ENCODE measurements around the gene SND1.

The SND1 gene

DNA sequence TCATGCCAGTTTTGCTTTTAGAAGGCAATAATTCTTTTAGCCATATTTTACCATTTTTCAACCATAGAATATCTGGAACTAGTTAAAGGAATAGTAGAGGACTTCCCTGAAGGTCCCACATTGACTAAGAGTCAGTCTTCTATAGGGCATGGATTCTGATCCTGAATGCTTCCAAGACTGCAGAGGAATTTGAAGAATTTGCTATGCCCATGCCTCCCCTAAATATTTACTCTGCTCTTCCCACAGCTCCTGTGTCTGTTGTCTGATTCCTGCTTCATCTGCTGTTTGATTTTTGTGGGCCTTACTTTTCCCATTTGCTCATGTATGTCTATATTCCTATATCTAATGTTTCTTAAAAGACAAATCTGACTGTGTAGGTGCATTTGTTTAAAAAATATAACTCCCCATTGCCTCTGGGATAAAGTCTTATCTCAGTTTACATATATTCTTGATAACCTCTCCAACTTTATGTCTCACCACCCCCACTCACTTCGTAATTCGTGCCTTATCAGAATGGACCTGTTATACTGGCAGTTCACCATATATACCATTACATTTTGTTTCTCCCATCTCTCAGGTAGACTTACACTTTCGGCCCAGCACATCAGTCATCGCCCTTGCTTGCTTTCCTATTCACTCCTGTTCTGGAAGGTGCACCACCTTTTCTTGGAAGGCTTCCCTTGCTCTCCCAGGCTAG is 345.4 kb downstream of the SND1 start:
- H3K4me3 ChIP-seq (ENCODE audit: low read depth in 1 of 5, low read length in 5 of 5) = no peak overlapping the region
- H3K36me3 ChIP-seq (ENCODE audit: control insufficient read depth in 5 of 5, insufficient read depth in 5 of 5, low read length in 5 of 5) = peaks cover 0 to 8% (median 3%) of the 10 kb centered on the region in 5 donors
- H3K9me3 ChIP-seq (ENCODE audit: control insufficient read depth in 5 of 5, low read length in 5 of 5) = no peaks in the 10 kb centered on the region
- peaks cover 4 to 71% (median 52%) of the 10 kb centered on the region in 5 donors for H3K4me1 ChIP-seq (ENCODE audit: control insufficient read depth in 5 of 5, insufficient read depth in 5 of 5, low read length in 5 of 5)
- peak overlapping the region; percentile 79 for H3K27ac ChIP-seq (ENCODE audit: low read depth, low read length)
- H3K27me3 ChIP-seq (ENCODE audit: control insufficient read depth in 5 of 5, insufficient read depth in 4 of 5, low read length in 5 of 5) = no peaks in the 10 kb centered on the region
- H3K9ac ChIP-seq (ENCODE audit: low read length in 5 of 5) = peak overlapping the region in 1 of 5 donors; percentile 71

DNA sequence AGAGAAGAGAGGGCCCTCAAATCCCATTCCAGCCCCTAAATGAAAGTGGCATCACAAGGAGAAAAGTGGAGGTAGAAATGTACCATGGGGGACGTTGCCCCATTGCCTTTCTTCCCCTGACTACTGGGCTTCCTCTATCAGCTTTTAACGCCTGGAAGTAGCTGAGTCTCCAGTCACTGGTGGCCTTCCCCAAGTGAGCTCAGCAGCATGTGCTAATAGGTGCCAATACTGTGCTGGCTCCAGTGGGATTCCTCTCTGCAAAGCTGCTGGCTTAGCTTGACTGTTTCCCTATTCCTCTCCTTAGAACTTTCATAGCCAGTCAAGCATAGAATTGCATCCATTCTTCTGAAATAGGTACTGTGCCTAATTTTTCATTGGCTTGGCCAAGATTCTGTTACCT is 346.7 kb downstream of the SND1 start:
- peaks cover 0 to 2% (median 0%) of the 10 kb centered on the region in 5 donors for H3K36me3 ChIP-seq (ENCODE audit: control insufficient read depth in 5 of 5, insufficient read depth in 5 of 5, low read length in 5 of 5)
- no peaks in the 10 kb centered on the region for H3K9me3 ChIP-seq (ENCODE audit: control insufficient read depth in 5 of 5, low read length in 5 of 5)
- H3K27me3 ChIP-seq (ENCODE audit: control insufficient read depth in 5 of 5, insufficient read depth in 4 of 5, low read length in 5 of 5) = no peaks in the 10 kb centered on the region
- peaks cover 4 to 84% (median 65%) of the 10 kb centered on the region in 5 donors for H3K4me1 ChIP-seq (ENCODE audit: control insufficient read depth in 5 of 5, insufficient read depth in 5 of 5, low read length in 5 of 5)
- no peak overlapping the region for H3K4me3 ChIP-seq (ENCODE audit: low read depth in 1 of 5, low read length in 5 of 5)
- no peak overlapping the region for H3K9ac ChIP-seq (ENCODE audit: low read length in 5 of 5)
- no peak overlapping the region for H3K27ac ChIP-seq (ENCODE audit: low read depth, low read length)

DNA sequence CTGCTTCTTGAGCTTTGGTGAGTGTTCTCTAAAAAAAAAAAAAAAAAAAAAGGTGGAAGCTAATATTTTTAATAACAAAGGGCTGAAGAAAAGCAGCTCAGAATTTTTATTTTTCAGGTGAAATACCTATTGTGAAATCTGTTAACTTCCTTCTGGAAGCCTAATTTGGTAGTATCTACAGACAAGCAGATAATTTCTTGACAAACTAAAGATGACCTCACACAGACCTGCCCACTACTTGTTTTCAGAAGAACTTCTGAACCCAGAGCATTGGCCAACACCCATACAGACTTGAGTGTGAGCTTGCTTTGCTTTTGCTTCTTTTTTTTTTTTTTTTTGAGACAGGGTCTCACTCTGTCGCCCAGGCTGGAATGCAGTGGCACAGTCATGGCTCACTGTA is 348.1 kb downstream of the SND1 start:
- Histone ChIP-seq H3K27me3 (ENCODE audit: control insufficient read depth in 5 of 5, insufficient read depth in 4 of 5, low read length in 5 of 5) (no peaks in the 10 kb centered on the region), H3K36me3 (ENCODE audit: control insufficient read depth in 5 of 5, insufficient read depth in 5 of 5, low read length in 5 of 5) (no peaks in the 10 kb centered on the region), H3K4me1 (ENCODE audit: control insufficient read depth in 5 of 5, insufficient read depth in 5 of 5, low read length in 5 of 5) (peaks cover 4 to 79% (median 70%) of the 10 kb centered on the region in 5 donors), H3K27ac (ENCODE audit: low read depth, low read length) (peak overlapping the region; percentile 7), H3K9ac (ENCODE audit: low read length in 5 of 5) (no peak overlapping the region), H3K4me3 (ENCODE audit: low read depth in 1 of 5, low read length in 5 of 5) (no peak overlapping the region), H3K9me3 (ENCODE audit: control insufficient read depth in 5 of 5, low read length in 5 of 5) (no peaks in the 10 kb centered on the region)

DNA sequence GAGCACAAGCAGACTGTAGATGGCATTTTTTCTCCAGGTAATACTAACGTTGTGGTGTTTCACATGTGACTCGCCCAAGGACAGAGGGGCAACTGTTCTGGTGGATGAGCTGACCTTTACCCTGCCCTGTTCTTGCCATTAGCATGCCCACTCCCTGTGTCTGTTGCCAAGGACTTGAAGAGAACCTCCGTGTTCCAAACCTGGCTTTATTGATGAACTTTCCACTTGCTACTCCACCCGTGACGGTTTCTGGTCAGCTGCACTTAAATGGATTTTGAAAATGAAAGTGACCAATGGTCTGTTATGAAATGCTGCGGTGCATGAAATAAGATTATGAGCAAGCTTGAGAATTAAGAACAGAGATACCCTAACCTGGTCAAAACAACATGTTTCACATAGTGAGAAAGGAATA is 348.9 kb downstream of the SND1 start:
- H3K4me3 ChIP-seq (ENCODE audit: low read depth in 1 of 5, low read length in 5 of 5) = peak overlapping the region; percentile 11 to 49 (median 43)

DNA sequence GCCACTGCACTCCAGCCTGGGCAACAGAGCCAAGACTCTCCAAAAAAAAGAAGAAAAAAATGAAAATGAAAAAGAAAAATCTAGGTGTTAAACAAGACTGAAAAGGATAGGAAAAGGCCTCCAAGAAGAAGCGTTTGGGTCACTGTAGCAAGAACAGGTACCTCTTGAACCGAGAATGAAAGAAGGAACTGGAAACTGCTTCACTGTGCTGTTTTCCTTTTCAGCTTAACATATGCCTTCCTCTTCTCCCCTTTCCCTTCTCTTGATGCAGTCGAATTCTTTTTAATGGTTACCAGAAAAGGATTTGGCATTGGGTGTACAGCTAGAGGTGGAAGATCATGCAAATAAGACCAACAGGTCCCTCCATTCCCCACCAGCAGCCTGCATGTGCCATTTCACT is 351.2 kb downstream of the SND1 start:
- no peaks in the 10 kb centered on the region for H3K9me3 ChIP-seq (ENCODE audit: control insufficient read depth in 5 of 5, low read length in 5 of 5)
- no peak overlapping the region for H3K9ac ChIP-seq (ENCODE audit: low read length in 5 of 5)
- no peak overlapping the region for H3K27ac ChIP-seq (ENCODE audit: low read depth, low read length)
- H3K4me1 ChIP-seq (ENCODE audit: control insufficient read depth in 5 of 5, insufficient read depth in 5 of 5, low read length in 5 of 5) = peaks cover 2 to 51% (median 43%) of the 10 kb centered on the region in 5 donors
- no peak overlapping the region for H3K4me3 ChIP-seq (ENCODE audit: low read depth in 1 of 5, low read length in 5 of 5)
- H3K36me3 ChIP-seq (ENCODE audit: control insufficient read depth in 5 of 5, insufficient read depth in 5 of 5, low read length in 5 of 5) = peaks cover 0 to 9% (median 4%) of the 10 kb centered on the region in 5 donors
- H3K27me3 ChIP-seq (ENCODE audit: control insufficient read depth in 5 of 5, insufficient read depth in 4 of 5, low read length in 5 of 5) = no peaks in the 10 kb centered on the region

More for the DNA sequence above, 348.9 kb downstream of the SND1 start:
- Histone ChIP-seq H3K27me3 (ENCODE audit: control insufficient read depth in 5 of 5, insufficient read depth in 4 of 5, low read length in 5 of 5) (no peaks in the 10 kb centered on the region), H3K4me1 (ENCODE audit: control insufficient read depth in 5 of 5, insufficient read depth in 5 of 5, low read length in 5 of 5) (peaks cover 2 to 72% (median 62%) of the 10 kb centered on the region in 5 donors), H3K9ac (ENCODE audit: low read length in 5 of 5) (peak overlapping the region in 2 of 5 donors; percentile 29 to 45), H3K9me3 (ENCODE audit: control insufficient read depth in 5 of 5, low read length in 5 of 5) (no peaks in the 10 kb centered on the region), H3K36me3 (ENCODE audit: control insufficient read depth in 5 of 5, insufficient read depth in 5 of 5, low read length in 5 of 5) (peaks cover 0 to under 1% (median 0%) of the 10 kb centered on the region in 5 donors), H3K27ac (ENCODE audit: low read depth, low read length) (peak overlapping the region; percentile 2)

DNA sequence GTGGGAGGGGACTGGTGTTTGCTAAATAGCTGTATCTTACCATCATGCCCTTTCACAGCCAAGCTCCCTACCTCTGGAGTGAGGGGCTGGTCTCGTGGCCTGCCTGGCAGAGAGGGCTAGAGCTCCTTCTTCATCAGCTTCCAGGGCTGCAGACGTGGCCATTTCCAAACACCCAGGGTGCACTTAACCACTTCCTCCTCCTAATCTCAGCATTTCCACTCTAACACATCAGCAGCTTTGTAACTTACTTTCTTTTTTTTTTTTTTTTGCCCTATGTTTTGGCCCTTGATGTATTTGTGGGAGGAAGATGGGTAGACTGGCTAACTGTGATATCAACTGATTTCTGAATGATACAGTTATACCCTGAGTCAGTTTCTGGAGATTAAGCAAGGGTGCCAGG is 351.8 kb downstream of the SND1 start:
- Histone ChIP-seq H3K9ac (ENCODE audit: low read length in 5 of 5) (no peak overlapping the region), H3K27ac (ENCODE audit: low read depth, low read length) (no peak overlapping the region), H3K4me3 (ENCODE audit: low read depth in 1 of 5, low read length in 5 of 5) (no peak overlapping the region), H3K9me3 (ENCODE audit: control insufficient read depth in 5 of 5, low read length in 5 of 5) (no peaks in the 10 kb centered on the region), H3K27me3 (ENCODE audit: control insufficient read depth in 5 of 5, insufficient read depth in 4 of 5, low read length in 5 of 5) (no peaks in the 10 kb centered on the region), H3K4me1 (ENCODE audit: control insufficient read depth in 5 of 5, insufficient read depth in 5 of 5, low read length in 5 of 5) (peaks cover 2 to 50% (median 39%) of the 10 kb centered on the region in 5 donors), H3K36me3 (ENCODE audit: control insufficient read depth in 5 of 5, insufficient read depth in 5 of 5, low read length in 5 of 5) (peaks cover 0 to 9% (median 4%) of the 10 kb centered on the region in 5 donors)

DNA sequence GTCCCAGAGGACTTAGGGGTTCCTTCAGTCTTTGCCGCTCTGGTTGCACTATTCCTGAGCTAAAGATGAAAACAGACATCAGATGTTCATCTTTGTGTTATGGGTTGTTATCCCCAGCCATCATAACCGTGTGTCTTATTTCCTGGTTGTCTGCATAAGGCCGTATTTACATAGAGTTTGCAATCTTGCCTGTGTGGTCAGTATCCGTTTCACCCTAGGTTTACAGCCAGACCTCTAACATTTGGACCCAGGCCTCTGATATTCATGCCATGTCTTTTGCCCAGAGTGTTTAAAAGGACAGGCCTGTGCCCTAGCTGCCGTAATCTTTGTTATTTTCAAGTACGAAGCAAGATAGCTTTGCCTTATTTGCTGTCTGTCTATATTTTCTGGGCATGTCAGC is 352.6 kb downstream of the SND1 start:
- H3K4me1 ChIP-seq (ENCODE audit: control insufficient read depth in 5 of 5, insufficient read depth in 5 of 5, low read length in 5 of 5) = peaks cover 2 to 46% (median 36%) of the 10 kb centered on the region in 5 donors
- H3K9ac ChIP-seq (ENCODE audit: low read length in 5 of 5) = no peak overlapping the region
- no peak overlapping the region for H3K4me3 ChIP-seq (ENCODE audit: low read depth in 1 of 5, low read length in 5 of 5)
- H3K36me3 ChIP-seq (ENCODE audit: control insufficient read depth in 5 of 5, insufficient read depth in 5 of 5, low read length in 5 of 5) = peaks cover 0 to 9% (median 4%) of the 10 kb centered on the region in 5 donors
- no peak overlapping the region for H3K27ac ChIP-seq (ENCODE audit: low read depth, low read length)
- no peaks in the 10 kb centered on the region for H3K9me3 ChIP-seq (ENCODE audit: control insufficient read depth in 5 of 5, low read length in 5 of 5)
- H3K27me3 ChIP-seq (ENCODE audit: control insufficient read depth in 5 of 5, insufficient read depth in 4 of 5, low read length in 5 of 5) = no peaks in the 10 kb centered on the region

DNA sequence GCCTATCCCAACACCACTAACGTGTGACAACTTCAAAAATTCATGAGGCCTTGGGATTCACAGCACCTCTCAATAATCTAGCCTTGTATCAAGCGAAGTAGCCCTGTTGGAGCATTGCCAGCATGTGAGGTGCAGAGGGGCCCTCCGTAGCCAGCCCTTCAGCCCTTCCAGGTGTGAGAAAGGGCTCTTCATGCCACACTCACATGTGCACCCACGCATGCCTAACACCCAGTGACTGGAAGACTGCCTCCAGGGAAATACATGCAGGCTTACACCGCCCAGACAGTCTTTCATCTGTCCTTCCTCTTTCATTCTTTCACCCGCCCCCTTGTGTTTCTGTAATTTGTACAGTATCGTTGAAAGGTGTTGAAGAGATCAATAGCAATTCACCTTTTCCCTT is 353.1 kb downstream of the SND1 start:
- H3K9ac ChIP-seq (ENCODE audit: low read length in 5 of 5) = no peak overlapping the region
- no peaks in the 10 kb centered on the region for H3K9me3 ChIP-seq (ENCODE audit: control insufficient read depth in 5 of 5, low read length in 5 of 5)
- no peak overlapping the region for H3K4me3 ChIP-seq (ENCODE audit: low read depth in 1 of 5, low read length in 5 of 5)
- peaks cover 2 to 49% (median 38%) of the 10 kb centered on the region in 5 donors for H3K4me1 ChIP-seq (ENCODE audit: control insufficient read depth in 5 of 5, insufficient read depth in 5 of 5, low read length in 5 of 5)
- H3K36me3 ChIP-seq (ENCODE audit: control insufficient read depth in 5 of 5, insufficient read depth in 5 of 5, low read length in 5 of 5) = peaks cover 0 to 9% (median 4%) of the 10 kb centered on the region in 5 donors
- no peak overlapping the region for H3K27ac ChIP-seq (ENCODE audit: low read depth, low read length)
- no peaks in the 10 kb centered on the region for H3K27me3 ChIP-seq (ENCODE audit: control insufficient read depth in 5 of 5, insufficient read depth in 4 of 5, low read length in 5 of 5)

DNA sequence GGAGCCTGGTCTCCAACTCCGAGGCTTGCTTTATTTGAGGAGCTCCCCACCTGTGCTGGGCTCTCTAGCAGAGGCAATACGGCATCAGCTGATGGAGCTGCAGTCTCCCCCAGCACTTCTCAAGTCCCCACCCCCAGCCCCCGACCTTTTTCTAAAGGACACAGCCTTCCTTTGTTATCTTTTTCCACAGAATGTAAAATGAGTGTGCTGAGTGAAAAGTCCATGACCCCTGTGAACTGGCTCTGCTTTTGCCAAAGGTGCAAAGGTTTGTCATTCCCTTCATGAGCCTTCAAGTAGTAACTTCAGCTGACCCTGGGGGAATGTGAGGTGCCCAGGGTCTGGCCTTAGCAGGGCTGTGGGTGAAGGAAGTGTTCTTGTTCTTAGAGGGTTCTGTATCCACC is 353.8 kb downstream of the SND1 start:
- no peak overlapping the region for H3K27ac ChIP-seq (ENCODE audit: low read depth, low read length)
- peaks cover 1 to 46% (median 39%) of the 10 kb centered on the region in 5 donors for H3K4me1 ChIP-seq (ENCODE audit: control insufficient read depth in 5 of 5, insufficient read depth in 5 of 5, low read length in 5 of 5)
- no peak overlapping the region for H3K4me3 ChIP-seq (ENCODE audit: low read depth in 1 of 5, low read length in 5 of 5)
- peaks cover 0 to 9% (median 4%) of the 10 kb centered on the region in 5 donors for H3K36me3 ChIP-seq (ENCODE audit: control insufficient read depth in 5 of 5, insufficient read depth in 5 of 5, low read length in 5 of 5)
- H3K9me3 ChIP-seq (ENCODE audit: control insufficient read depth in 5 of 5, low read length in 5 of 5) = no peaks in the 10 kb centered on the region
- no peaks in the 10 kb centered on the region for H3K27me3 ChIP-seq (ENCODE audit: control insufficient read depth in 5 of 5, insufficient read depth in 4 of 5, low read length in 5 of 5)
- no peak overlapping the region for H3K9ac ChIP-seq (ENCODE audit: low read length in 5 of 5)

DNA sequence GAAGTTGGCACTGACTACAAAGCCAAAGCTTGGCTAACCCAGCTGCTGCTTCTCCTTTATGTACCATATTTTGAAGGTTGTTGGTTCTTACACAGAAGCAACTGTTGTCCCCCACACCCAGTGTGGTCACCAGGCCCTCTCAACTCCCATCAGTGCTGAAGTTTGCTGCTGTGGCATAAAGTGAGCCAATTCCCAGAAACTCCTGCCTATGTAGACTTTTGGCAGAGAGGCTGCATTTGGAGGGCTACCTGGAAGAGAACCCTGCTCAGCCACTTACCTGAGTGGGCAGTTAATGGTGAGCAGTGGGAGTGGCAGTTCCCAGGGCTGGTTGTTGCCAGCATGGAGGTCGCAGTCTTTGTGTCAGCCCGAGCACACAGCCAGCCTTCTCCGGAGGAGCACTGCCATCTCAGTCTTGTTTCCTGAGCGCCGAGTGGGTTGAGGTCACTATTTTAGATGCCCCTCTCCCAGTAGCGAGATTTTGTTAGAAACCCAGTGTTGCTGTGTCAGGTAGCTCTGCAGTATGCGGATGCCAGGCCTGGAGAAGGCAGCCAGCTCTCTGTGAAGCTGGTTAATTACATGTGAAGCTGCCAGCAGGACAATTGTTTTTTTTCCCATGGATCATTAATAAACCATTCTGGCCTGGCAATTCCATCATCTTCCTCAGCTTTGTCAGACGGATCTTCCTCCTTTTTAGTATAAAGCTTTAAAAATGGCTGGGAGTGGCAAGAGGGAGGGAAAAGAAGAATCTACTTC is 354.7 kb downstream of the SND1 start:
- Histone ChIP-seq H3K9ac (ENCODE audit: low read length in 5 of 5) (no peak overlapping the region), H3K27ac (ENCODE audit: low read depth, low read length) (no peak overlapping the region), H3K36me3 (ENCODE audit: control insufficient read depth in 5 of 5, insufficient read depth in 5 of 5, low read length in 5 of 5) (peaks cover 0 to 9% (median 4%) of the 10 kb centered on the region in 5 donors), H3K27me3 (ENCODE audit: control insufficient read depth in 5 of 5, insufficient read depth in 4 of 5, low read length in 5 of 5) (no peaks in the 10 kb centered on the region), H3K9me3 (ENCODE audit: control insufficient read depth in 5 of 5, low read length in 5 of 5) (no peaks in the 10 kb centered on the region), H3K4me3 (ENCODE audit: low read depth in 1 of 5, low read length in 5 of 5) (no peak overlapping the region), H3K4me1 (ENCODE audit: control insufficient read depth in 5 of 5, insufficient read depth in 5 of 5, low read length in 5 of 5) (peaks cover 0 to 44% (median 37%) of the 10 kb centered on the region in 5 donors)
